ENCODE results near the gene CRADD. TPM values are rescaled to one million over a fixed set of nuclear protein-coding genes. Genes with fewer than 3 reads are reported as not detected.

The CRADD gene
- total and polyA plus RNA-seq, 2 of the 4 experiments (the other 2 are of a cell fraction): 11.1 to 14.0 TPM

DNA sequence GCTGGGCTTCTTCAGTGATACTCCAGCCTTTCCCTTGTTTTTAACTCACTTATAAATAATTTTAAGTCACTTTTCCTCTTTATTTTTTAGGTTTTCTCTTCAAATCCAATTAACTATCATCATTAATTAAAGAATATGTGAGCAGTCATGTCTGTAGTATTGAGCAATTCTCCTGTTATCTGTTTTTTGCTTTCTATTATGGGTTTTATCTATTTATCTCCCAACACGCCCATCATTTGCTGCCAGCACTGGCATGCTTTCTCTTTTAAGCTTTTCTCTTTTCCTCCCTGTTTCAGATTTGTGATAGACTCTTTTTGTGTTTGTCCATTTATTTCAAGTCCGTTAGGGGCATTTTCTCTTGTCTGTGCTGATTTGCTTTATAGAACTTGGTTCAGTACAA is 72.3 kb downstream of the CRADD start:
- H2BK20ac ChIP-seq (ENCODE audit: low read depth, low read length): no peak overlapping the region
- H3K4me2 ChIP-seq (ENCODE audit: low read depth, low read length): no peak overlapping the region
- CTCF ChIA-PET: no interaction called here
- no TSS peak for BruUV-seq (replicated peaks)
- no peak overlapping the region for H2BK5ac ChIP-seq (ENCODE audit: low read depth, low read length, poor library complexity, severe bottlenecking)
- whole genome bisulfite sequencing, 2 experiments (ENCODE audit: extremely low coverage in 2 of 2, insufficient read length in 1 of 2): no CpG with 5 or more reads among the region's 2 CpGs
- no peaks in the 10 kb centered on the region for H3K36me3 ChIP-seq (ENCODE audit: control insufficient read depth, insufficient read depth, low read length)
- TF ChIP-seq SMC3 (IDR thresholded peaks at IDR 0.05; ENCODE audit: low read depth, low read length) (no peak), USF2 (IDR thresholded peaks at IDR 0.05; ENCODE audit: low read depth, low read length) (no peak), BHLHE40 (IDR thresholded peaks at IDR 0.05; ENCODE audit: low read depth, low read length) (no peak), MXI1 (IDR thresholded peaks at IDR 0.05; ENCODE audit: borderline replicate concordance, low read depth, low read length) (no peak), ELK1 (IDR thresholded peaks at IDR 0.05; ENCODE audit: borderline replicate concordance, low read depth, low read length) (no peak), CEBPB (IDR thresholded peaks at IDR 0.05; ENCODE audit: low read depth, low read length) (no peak), POLR2A (IDR thresholded peaks at IDR 0.05; ENCODE audit: low read depth, low read length) (no peak), FOS (IDR thresholded peaks at IDR 0.05; ENCODE audit: low read depth, low read length) (no peak), RFX5 (IDR thresholded peaks at IDR 0.05; ENCODE audit: low read depth, low read length) (no peak), RAD21 (IDR thresholded peaks at IDR 0.05; ENCODE audit: low read length) (no peak), MAZ (IDR thresholded peaks at IDR 0.05; ENCODE audit: borderline replicate concordance, low read depth, low read length) (no peak), MAFK (IDR thresholded peaks at IDR 0.05; ENCODE audit: low read depth, low read length) (no peak), NFE2L2 (IDR thresholded peaks at IDR 0.05; ENCODE audit: low read depth, low read length) (no peak), RCOR1 (IDR thresholded peaks at IDR 0.05; ENCODE audit: insufficient replicate concordance, low read length) (no peak), CHD1 (IDR thresholded peaks at IDR 0.05; ENCODE audit: low read depth, low read length) (no peak)
- TF ChIP-seq, protein P1, sequence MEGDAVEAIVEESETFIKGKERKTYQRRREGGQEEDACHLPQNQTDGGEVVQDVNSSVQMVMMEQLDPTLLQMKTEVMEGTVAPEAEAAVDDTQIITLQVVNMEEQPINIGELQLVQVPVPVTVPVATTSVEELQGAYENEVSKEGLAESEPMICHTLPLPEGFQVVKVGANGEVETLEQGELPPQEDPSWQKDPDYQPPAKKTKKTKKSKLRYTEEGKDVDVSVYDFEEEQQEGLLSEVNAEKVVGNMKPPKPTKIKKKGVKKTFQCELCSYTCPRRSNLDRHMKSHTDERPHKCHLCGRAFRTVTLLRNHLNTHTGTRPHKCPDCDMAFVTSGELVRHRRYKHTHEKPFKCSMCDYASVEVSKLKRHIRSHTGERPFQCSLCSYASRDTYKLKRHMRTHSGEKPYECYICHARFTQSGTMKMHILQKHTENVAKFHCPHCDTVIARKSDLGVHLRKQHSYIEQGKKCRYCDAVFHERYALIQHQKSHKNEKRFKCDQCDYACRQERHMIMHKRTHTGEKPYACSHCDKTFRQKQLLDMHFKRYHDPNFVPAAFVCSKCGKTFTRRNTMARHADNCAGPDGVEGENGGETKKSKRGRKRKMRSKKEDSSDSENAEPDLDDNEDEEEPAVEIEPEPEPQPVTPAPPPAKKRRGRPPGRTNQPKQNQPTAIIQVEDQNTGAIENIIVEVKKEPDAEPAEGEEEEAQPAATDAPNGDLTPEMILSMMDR (conservative IDR thresholded peaks at IDR 0.05; ENCODE audit: low read depth, low read length): no peak
- H2BK15ac ChIP-seq (ENCODE audit: low read depth, low read length): no peak overlapping the region
- no peaks in the 10 kb centered on the region; the same call in 1 of the 2 replicates for H3K27me3 ChIP-seq (ENCODE audit: control insufficient read depth, insufficient read depth, low read length)
- POLR2A ChIA-PET (ENCODE audit: unreplicated experiment): no interaction called here
- H3K56ac ChIP-seq (ENCODE audit: extremely low read depth, insufficient read depth, low read length): no peak overlapping the region
- in situ Hi-C loops (cut with MboI; ENCODE audit: low sequenced_read_pairs) (no loop called here), intact Hi-C loops (cut with micrococcal nuclease) (no loop called here), dilution Hi-C loops (cut with HindIII; ENCODE audit: low sequenced_read_pairs, unreplicated experiment) (no loop called here)
- no peak overlapping the region for H3K14ac ChIP-seq (replicated peaks; ENCODE audit: low read depth, low read length)
- H3K23ac ChIP-seq (ENCODE audit: low read depth, low read length): no peak overlapping the region
- no peak overlapping the region for H2AK5ac ChIP-seq (ENCODE audit: low read depth, low read length)
- H3K4me1 ChIP-seq (ENCODE audit: control insufficient read depth, insufficient read depth, low read length): peaks cover 10% of the 10 kb centered on the region
- peaks cover 4% of the 10 kb centered on the region for H4K20me1 ChIP-seq (ENCODE audit: insufficient read depth, low read length)
- ATAC-seq (ENCODE audit: low read depth): no peak
- H2AFZ ChIP-seq (replicated peaks; ENCODE audit: low read length, poor library complexity): no peak overlapping the region
- peaks cover 10% of the 10 kb centered on the region for H3K9me3 ChIP-seq (ENCODE audit: control insufficient read depth, insufficient read depth, low read length)
- peaks cover 0 to 3% of the 10 kb centered on the region in 2 experiments; a peak in 2 of 4 replicates for H3K79me1 ChIP-seq (ENCODE audit: low read depth in 1 of 2, low read length in 2 of 2)
- H4K8ac ChIP-seq (ENCODE audit: low read depth in 2 of 2, low read length in 2 of 2): no peak overlapping the region
- H3K9me1 ChIP-seq (ENCODE audit: insufficient read depth, low read length): 0 out of 2 replicates have a peak, but pooled peaks cover 5% of the 10 kb centered on the region
- no peak overlapping the region for H3K27ac ChIP-seq (ENCODE audit: insufficient read depth, low read length)
- no peak overlapping the region for H2BK120ac ChIP-seq (ENCODE audit: low read depth, low read length)
- H4K91ac ChIP-seq (ENCODE audit: insufficient read depth, low read depth, low read length): no peak overlapping the region
- H3K4ac ChIP-seq (ENCODE audit: low read depth, low read length): no peak overlapping the region
- no peak overlapping the region for H3K18ac ChIP-seq (ENCODE audit: low read depth, low read length)
- no peak overlapping the region for H3K4me3 ChIP-seq (ENCODE audit: insufficient read depth, low read depth, low read length)
- no peak overlapping the region for H3K9ac ChIP-seq (ENCODE audit: low read depth, low read length)
- no peak overlapping the region for H2AK9ac ChIP-seq (replicated peaks; ENCODE audit: low read depth, low read length, poor library complexity)
- DNase-seq: no peak
- no peak overlapping the region for H4K5ac ChIP-seq (ENCODE audit: low read depth, low read length)

All from IMR-90 (cell line).